GM18499 (cell line): ENCODE data around the gene ROR2.
"Not testable (repeated sequence)": the region's sequence is repeated elsewhere in the genome, so short reads cannot be mapped to it uniquely, and the experiment has no call there.

ENCODE experiments used
- ATAC-seq: cut with Tn5 transposase; IDR thresholded peaks from one replicate; pipeline ENCODE4 v1.9.1; 2021; ENCODE audit warnings: moderate number of reproducible peaks; ENCODE audit not compliant: insufficient read depth, unreplicated experiment

Gene ROR2

GRCh38 chr9:91809581-91810285 lies 140.3 kb downstream of the ROR2 start:
- ATAC-seq: no peak

- ATAC-seq: no peak
Measured at GRCh38 chr9:91807643-91808246, 142.3 kb downstream of the ROR2 start.

GRCh38 chr9:91805031-91805430 lies 145.0 kb downstream of the ROR2 start:
- ATAC-seq: no peak

- no peak for ATAC-seq
Measured at GRCh38 chr9:91803970-91804752, 145.9 kb downstream of the ROR2 start.

GRCh38 chr9:91803151-91803940 lies 146.7 kb downstream of the ROR2 start:
- no peak for ATAC-seq

- no peak for ATAC-seq
Measured at GRCh38 chr9:91802391-91802790, 147.6 kb downstream of the ROR2 start.

- no peak for ATAC-seq
Measured at GRCh38 chr9:91800473-91801030, 149.5 kb downstream of the ROR2 start.

DNA sequence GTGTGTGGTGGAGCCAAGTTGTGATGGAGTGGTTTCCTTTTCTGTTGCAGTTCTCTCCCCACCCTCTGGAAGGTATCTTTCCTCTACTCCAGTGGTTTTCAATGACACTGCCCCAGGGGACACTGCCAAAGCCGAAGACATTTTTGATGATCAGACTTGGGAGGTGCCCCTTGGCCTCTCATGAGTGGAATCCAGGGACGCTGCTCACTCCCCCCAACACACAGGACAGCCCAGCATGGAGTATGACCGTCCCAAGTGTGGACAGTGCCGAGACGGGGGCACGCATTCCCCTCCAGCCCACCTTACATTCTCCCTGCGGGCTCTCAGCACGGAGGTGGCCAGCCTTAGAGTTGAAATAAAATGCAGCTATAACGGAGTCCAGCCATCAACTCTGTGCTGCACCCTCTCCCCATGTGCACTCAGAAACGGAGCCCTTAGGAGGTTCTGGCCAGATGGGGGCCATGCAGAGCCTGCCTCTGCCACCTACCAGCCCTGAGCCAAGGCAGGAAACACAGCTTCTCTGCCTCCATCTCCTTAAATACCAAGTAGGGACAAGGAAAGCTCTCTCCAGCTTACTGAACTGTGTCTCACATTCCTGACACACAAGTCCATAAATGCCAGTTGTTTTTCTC lies 150.8 kb downstream of the ROR2 start:
- no peak for ATAC-seq

GRCh38 chr9:91798273-91799112 lies 151.5 kb downstream of the ROR2 start:
- not testable (repeated sequence) for ATAC-seq

- not testable (repeated sequence) for ATAC-seq
Measured at GRCh38 chr9:91797517-91797916, 152.5 kb downstream of the ROR2 start.

- ATAC-seq: not testable (repeated sequence)
Measured at GRCh38 chr9:91796516-91796915, 153.5 kb downstream of the ROR2 start.

DNA sequence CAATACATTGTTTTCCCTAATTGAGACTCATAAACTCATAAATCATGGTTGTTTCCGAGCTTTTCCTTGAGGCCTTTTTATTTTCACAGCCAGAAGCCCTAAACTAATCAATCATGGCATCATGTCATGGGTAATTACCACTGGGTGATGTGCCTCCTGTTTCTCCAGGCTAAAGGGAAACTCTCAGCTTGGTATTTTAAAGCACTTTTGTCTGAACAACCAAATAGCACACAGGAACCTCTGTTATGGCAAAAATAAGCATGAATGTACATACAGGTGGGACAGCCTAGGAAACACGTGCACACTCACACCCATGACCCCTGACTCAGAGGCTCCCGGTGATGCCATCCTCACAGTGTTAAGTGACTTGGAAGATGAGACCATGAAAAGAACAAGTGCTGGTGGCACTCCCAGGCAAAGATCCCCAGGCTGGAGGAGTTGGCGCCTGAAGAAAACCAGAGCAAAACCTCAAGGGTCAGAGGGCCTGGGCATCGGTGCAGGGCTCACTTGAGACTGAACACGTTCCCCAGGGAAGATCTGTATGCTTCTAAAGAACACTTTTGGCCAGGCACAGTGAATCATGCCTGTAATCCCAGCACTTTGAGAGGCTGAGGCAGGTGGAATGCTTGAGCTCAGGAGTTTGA lies 154.3 kb downstream of the ROR2 start:
- no peak for ATAC-seq

- ATAC-seq: not testable (repeated sequence)
Measured at GRCh38 chr9:91793371-91793770, 156.7 kb downstream of the ROR2 start.

GRCh38 chr9:91790917-91791316 lies 159.1 kb downstream of the ROR2 start:
- ATAC-seq: no peak

- no peak for ATAC-seq
Measured at GRCh38 chr9:91789941-91790340, 160.1 kb downstream of the ROR2 start.

GRCh38 chr9:91787931-91788330 lies 162.1 kb downstream of the ROR2 start:
- ATAC-seq: no peak

GRCh38 chr9:91786132-91786896 lies 163.7 kb downstream of the ROR2 start:
- no peak for ATAC-seq

DNA sequence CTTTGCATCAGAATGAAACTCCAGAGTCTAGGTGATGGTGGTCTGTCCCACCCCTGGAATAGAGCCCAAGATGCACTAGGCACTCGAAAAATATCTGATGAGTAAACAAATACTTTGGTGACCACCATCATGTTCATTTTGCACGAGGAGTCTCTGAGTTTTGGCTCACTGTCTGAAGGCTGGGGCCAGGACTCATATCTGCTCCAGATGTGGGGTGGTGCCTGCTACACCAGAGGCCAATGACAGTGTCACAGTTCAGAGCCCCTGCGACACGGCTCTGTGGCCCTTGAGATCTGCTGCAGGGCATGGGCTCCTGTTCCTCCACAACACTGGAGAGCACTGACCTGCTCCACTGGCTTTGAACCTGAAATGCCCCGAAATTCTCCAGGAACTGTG lies 164.6 kb downstream of the ROR2 start:
- no peak for ATAC-seq
